Stimulated activated naive CD4-positive, alpha-beta T cell (primary cell): ENCODE results near the gene SDHB.
A peak's percentile ranks its signal among the peaks of the same experiment; 100 is the strongest.

Source experiments
- DNase-seq, 6 experiments: peaks; one replicate each; lab custom pipeline; 2025; lab: John Stamatoyannopoulos, UW

SDHB gene

DNA sequence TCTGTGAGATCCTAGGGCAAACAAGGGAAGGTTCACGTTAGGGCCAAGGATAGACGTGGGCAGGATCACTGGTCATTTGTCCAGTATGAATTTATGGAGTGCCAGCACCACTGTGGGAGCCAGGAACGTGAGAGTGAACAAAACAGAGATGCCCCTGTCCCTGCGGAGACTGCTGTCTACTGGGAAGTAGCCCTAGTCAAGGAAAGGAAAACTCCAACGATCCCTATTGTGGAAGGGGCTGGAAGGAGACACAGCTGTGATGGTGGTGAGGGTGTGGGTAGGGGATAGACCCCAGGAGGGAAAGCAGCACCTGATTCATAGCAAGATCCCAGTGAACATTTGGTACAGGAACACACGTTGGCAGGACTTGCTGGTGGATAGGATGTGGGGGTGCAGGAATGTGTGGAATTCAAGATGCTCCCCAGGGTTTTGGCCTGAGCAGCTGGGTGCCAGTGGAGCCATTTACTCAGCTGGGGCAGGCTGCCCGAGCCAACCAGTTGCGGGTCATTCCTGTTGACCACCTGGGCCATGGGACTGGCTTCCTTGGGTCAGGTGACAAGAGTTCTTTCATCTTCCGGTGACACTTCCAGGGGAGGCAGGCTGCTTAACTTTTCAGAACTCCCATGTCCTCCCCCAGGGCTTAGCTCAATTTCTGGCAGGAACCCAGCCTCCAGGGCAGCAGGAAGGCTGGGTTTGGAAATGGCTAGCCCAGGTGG, 40.9 kb downstream of the SDHB start:
- no peak for DNase-seq

- DNase-seq = peak; percentile 72 to 82 (median 76)
These were observed 42.2 kb downstream of the SDHB start, which contains the start of gene ATP13A2 for GRCh38 chr1:17011439-17012307. ATP13A2 (minus strand) TSS chr1:17011928; CDS start chr1:17011738, 190 bp downstream.

DNA sequence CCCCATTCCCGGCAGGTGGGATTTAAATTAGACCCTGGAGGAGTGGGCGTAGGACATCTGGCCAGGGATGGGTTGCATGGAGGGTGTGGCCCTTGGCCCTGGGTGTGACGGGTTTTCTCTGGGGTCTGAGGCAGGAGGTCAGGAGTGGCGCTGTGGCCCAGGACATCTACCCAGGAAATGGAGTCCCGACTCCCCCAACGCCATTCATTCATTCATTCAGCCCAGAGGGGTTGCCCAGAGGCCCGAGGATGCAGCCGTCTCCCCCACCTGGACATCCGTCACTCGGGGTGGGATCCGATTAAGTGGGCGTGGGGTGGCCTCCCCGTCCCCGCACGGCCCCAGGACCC, 42.8 kb downstream of the SDHB start:
- DNase-seq = no peak

DNA sequence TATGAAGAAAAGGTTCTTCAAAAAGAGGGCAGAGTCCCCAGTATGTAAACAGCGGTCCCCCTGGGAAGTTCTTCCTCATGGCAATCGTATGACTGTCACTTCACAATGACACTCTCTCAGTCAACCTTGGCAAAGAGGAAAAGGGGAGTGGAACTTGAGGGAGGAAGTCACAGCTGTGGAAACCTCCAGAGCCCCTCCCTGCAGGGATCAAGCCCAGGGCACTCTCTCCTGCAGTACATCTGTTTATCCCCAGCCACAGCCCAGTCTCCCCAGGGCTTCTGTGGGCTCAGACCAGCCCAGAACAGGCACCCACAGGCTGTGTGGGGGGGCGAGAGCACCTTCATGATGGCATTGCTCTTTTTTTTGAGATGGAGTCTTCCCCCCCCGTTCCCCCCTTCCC, 44.1 kb downstream of the SDHB start:
- no peak for DNase-seq

- DNase-seq = no peak
These were observed 45.5 kb downstream of the SDHB start for GRCh38 chr1:17008208-17008855.

DNA sequence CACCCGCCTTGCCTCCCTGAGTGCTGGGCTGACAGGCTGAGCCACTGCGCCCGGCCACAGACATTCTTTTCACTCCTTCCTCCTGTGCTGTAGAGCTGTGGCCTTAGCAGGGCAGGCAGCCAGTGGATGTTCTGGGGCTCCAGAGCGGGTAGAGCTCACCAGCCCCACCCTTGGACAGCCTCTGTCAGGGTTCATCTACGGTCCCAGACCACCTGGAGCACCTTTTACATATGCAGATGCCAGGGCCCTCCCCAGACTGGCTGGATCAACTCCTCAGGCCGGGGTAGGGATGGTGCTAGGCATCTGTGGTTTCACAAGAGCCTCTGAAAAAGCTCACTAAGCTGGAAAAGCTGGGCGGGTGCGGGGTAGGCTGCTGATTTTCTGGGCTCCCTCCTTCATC, 46.7 kb downstream of the SDHB start:
- no peak for DNase-seq

GRCh38 chr1:17005365-17005740, 48.5 kb downstream of the SDHB start:
- no peak for DNase-seq

DNA sequence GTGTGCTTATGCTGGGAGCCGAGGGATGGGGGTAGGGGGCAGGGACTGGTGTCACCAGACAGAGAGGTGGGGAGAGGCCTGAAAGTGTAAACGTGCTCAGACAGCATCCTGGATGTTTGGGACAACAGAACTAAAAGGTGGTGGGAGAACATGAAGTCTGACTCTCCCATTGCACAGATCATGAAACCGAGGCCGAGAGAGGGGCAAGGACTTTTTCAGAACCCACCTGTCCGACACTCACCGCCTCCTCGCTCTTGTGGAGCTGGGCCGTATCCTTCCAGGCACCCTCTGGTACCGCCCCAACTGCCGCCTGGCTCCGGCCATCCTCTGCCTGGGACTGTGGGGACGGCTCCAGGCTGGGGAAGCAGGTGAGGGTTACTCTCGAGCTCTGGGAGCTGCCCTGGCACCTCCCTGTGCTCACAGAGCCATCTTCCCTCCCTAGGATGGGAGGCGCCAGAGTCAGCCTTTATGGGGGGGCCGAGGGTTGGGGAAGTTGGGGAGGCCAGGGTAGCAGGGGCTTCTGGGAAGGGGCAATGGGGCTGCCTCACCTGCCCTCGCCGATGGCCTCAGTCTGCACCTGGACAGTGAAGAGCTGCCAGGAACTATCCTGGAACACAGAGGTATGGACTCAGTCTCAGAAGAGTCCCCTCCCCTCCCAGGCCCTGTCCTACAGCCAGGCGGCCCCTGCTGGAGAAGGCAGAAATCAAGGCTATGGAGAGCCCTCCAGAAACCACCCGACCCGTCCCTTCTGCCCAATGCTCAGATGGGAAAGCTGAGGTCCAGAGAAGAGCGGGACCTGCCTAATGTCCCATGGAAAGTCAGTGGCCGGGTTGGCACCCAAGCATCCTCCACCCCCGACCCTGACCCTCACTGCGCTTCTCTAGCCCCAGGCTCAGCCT, 49.1 kb downstream of the SDHB start:
- no peak for DNase-seq

DNA sequence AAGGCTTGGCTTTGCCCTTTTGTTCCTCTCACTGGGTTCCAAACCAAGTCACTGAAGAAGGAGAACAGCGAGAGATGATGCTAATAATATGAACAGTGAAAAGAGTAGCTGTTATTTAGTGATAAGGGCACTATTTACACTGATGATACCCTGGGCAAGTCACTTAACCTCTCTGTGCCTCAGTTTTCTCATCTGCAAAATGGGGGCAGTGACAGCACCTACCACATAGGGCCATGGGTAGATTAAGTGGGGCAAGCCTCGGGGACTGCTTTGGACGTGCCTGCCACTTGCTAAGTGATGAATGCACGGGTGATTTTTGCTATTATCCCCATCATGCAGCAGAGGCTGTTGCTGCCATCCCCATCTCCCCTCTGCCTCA, 51.3 kb downstream of the SDHB start:
- no peak for DNase-seq

GRCh38 chr1:17001760-17002523, 51.9 kb downstream of the SDHB start:
- no peak for DNase-seq

GRCh38 chr1:16999863-17000262, 54.0 kb downstream of the SDHB start:
- DNase-seq = no peak

DNA sequence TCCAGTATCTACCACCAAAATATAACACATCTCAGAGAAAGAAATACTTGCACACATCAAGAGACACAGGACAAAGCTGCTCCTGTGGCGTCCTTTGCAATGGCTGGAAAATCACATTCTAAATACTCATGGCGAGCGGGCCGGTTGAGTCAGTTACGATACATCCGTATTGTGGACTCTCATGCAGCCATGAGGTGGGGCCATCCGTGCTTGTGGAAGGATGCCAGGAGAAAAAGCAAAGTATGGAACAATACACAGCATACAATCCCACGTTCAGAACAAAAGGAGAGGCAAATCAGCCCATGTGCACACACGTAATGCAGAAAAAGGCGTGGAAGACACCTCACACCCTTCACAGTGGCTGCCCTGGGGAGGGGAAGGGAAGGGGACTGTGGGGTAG, 55.2 kb downstream of the SDHB start:
- DNase-seq = no peak

DNA sequence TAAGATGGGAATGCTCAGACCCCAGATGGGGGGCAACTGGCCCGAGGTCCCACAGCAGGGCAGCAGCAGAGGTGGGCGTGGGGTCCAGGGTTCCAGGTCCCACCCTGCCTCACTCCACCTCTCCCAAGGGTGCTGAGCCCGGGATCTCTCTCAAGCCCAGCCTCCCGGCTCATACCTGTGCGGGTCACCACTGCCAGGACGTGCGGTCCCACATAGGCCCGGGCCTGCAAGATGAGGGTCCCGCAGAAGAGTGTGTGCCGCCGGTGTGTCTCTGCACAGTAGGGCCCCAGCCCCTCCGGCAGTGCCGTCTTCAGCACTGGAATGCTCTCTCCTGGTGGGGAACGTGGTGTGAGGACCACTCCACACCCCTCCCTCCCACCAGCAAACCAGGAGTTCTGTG, 57.0 kb downstream of the SDHB start:
- no peak for DNase-seq

GRCh38 chr1:16993521-16994038, 60.3 kb downstream of the SDHB start:
- DNase-seq = no peak

DNA sequence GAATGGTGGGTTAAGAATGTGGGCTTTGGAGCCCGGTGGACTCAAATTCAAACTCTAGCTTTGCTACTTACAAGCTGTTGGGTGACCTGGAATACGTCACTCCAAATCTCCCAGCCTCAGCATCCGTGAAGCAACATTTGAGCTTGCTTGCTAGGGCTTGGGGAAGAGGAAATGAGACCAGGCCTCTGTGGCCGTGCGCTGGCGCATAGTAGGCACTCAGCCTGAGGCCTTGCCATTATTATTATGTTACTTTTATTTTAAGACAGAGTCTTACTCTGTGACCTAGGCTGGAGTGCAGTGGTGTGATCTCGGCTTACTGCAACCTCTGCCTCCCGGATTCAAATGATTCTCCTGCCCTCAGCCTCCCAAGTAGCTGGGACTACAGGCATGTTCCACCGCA, 61.2 kb downstream of the SDHB start:
- no peak for DNase-seq

DNA sequence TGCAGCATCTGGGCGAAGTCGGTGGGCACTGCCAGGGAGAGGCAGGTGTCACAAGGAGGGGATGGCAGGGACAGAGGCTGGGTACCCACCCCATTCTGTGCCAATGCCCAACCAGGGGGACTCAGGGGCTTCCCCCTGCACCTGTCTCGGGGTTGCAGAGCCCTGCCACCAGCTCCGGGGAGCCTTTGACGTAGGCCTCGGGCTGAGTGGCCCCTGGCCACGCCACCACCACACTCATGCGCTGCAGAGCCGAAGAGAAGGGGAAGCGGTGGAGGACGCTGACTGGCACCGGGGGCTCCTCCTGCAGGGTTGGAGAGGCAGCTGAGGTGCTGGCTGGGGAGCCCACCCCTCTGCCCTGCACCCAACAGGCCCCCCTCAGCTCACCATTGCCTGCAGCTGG, 61.7 kb downstream of the SDHB start:
- no peak for DNase-seq

DNA sequence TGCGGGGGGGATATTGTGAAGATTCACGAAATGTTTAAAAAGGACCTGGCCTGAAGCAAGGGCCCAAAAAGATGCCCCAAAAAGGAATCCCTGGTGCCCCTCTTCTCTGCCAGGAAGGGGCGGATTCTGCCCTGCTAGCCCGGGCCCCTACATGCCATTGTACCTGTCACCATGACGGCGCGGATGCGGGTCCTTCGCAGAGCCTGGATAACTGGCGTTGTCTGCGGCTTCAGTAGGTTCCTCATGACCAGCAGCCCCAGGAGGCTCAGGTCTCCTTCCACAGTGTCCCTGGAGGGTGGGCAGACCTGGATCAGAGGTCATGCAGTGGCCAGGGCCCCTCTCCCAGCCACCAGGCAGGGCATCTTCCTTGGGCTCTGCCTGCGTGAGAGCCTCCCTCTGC, 62.3 kb downstream of the SDHB start:
- DNase-seq = no peak

DNA sequence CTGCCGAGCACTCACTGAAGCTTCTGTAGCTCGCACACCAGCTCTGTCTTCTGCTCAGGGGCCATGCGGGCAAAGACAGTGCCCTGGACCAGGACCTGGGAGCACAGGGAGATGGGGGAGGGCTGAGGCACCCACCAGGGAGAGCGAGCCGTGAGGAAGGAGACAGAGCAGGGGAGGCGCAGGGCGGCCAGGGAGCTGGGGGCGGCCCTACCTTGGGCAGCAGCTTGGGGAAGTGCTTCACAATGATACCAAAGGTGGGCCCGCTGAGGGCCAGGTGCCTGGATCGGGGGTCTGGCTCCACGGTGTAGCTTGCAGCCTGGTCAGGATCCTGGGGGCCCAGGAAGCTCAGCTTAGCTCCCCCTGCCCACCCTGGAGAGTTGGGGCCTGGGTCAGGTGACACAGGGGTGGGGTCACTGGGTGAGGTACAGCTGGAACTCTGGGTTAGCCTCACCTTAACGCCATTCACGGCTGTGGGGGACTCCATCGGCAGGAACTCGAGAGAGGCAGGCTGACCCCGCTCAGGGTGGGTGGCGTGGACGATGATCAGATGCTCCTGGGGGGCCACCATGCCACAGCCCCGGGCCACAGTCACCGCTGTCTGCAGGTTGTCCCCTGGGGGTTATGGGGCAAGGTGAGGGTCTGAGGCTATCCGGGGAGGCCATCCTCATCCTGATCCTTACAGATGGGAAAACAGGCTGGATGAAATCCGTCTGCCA, 64.0 kb downstream of the SDHB start:
- no peak for DNase-seq

GRCh38 chr1:16988210-16988609, 65.6 kb downstream of the SDHB start:
- DNase-seq = no peak

DNA sequence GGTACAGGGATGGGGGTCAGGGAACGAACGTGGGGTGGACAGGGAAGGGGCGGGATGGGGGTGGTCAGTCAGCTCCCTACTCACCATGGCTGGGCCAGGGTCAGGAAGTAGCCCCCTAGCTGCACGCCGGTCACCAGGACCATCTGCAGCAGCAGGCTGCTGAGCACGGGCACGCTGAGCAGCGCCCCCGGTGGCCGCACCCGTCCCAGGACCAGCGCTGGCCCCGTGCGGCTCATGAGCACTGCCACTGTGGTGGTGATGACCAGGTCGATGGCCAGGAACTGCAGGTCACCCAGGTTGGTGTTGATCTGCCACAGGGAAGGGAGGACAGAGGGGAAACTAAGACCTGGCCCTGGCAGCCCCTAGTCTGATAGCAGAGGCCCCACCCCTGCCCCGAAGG, 66.9 kb downstream of the SDHB start:
- no peak for DNase-seq
